ENCODE results near the gene CSNK1G1.

GRCh38 chr15:64151727-64152506 is 204.1 kb downstream of the CSNK1G1 start, which contains the start of gene SNX22:
- TF ChIP-seq CTCF (IDR thresholded peaks at IDR 0.05) (no peak), POLR2A (IDR thresholded peaks at IDR 0.05) (no peak)
